ENCODE results near the gene TMEM72.

Gene TMEM72

GRCh38 chr10:44975431-44976331, 64.5 kb downstream of the TMEM72 start:
- peak overlapping the region; percentile 55 for H3K4me3 ChIP-seq (ENCODE audit: low read length)
- no peaks in the 10 kb centered on the region for H3K36me3 ChIP-seq (ENCODE audit: control insufficient read depth, low read depth, low read length)
- no peaks in the 10 kb centered on the region for H3K9me3 ChIP-seq (ENCODE audit: control insufficient read depth, low read depth, low read length)
- H3K9ac ChIP-seq (ENCODE audit: low read length), result no peak overlapping the region
- no peak overlapping the region for H3K27ac ChIP-seq (ENCODE audit: low read length)
- H3K27me3 ChIP-seq (ENCODE audit: control insufficient read depth, insufficient read depth, low read length), result no peaks in the 10 kb centered on the region
- peaks cover 62% of the 10 kb centered on the region for H3K4me1 ChIP-seq (ENCODE audit: control insufficient read depth, low read depth, low read length)

GRCh38 chr10:44976352-44977198, 65.4 kb downstream of the TMEM72 start:
- H3K27ac ChIP-seq (ENCODE audit: low read length), result no peak overlapping the region
- H3K27me3 ChIP-seq (ENCODE audit: control insufficient read depth, insufficient read depth, low read length), result no peaks in the 10 kb centered on the region
- no peak overlapping the region for H3K4me3 ChIP-seq (ENCODE audit: low read length)
- peaks cover 67% of the 10 kb centered on the region for H3K4me1 ChIP-seq (ENCODE audit: control insufficient read depth, low read depth, low read length)
- no peaks in the 10 kb centered on the region for H3K36me3 ChIP-seq (ENCODE audit: control insufficient read depth, low read depth, low read length)
- H3K9me3 ChIP-seq (ENCODE audit: control insufficient read depth, low read depth, low read length), result no peaks in the 10 kb centered on the region
- H3K9ac ChIP-seq (ENCODE audit: low read length), result no peak overlapping the region

DNA sequence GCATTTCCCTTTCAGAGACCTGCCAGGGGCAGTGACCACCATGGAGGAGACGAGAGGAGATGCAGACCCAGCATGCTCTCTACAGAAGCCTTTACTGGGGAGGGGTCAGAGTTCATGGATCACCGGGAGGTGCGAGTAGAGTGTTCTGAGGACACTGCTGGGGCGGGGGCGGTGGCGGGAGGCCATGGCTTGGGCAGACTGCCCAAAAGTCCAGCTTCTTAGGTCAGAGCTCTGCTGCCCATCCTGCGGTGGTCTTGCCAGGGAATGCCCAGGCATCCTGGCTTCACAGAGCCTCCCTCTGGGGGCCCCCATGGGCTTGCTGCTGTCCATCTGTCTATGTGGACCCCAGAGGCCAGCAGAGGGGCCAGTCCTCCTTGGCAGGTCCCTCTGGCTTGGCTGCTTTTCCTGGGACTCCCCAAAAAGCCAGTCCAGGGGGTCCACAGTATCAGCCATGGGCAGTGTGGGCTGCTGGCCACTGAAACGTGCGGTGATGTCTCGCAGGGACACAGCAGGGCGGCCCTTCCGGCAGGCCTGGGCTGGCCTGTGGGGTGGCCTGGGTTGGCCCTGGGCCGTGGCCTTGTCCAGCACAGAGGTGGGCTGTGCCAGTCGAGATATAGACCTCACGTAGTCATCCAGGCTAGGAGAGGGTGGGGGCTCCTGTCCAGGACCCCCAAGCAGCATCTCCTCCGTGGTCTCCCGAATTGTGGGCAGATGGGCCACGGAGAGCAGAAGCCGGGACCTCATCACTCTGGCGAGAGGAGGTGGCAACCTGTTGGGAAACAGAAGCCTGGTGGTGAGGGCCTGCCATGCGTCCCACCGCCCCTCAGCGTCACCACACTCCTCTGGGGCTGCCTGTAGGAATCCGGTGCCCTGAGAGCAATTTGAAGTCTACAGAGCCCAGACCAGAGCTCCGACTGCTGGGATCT, 66.4 kb downstream of the TMEM72 start:
- H3K4me1 ChIP-seq (ENCODE audit: control insufficient read depth, low read depth, low read length), result peaks cover 67% of the 10 kb centered on the region

DNA sequence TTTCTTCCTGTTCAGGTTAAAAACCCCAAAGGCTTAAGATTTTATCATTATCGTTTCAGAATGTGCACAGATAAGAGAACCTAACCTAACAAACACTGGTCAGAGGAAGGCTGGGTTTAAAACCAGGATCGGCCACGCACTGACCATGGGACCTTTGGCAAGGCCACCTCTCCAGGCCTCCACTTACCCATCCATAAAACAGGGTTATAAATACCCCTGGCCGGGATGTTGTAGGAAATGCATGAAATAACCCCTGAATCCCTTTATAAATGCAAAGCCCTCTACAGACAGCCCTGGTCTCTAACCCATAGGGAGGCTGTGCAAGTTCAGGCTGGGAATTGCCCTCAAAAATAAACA, 67.1 kb downstream of the TMEM72 start:
- H3K4me1 ChIP-seq (ENCODE audit: control insufficient read depth, low read depth, low read length), result peaks cover 63% of the 10 kb centered on the region

More for the DNA sequence above, 66.4 kb downstream of the TMEM72 start:
- H3K9ac ChIP-seq (ENCODE audit: low read length), result no peak overlapping the region
- no peaks in the 10 kb centered on the region for H3K27me3 ChIP-seq (ENCODE audit: control insufficient read depth, insufficient read depth, low read length)
- H3K9me3 ChIP-seq (ENCODE audit: control insufficient read depth, low read depth, low read length), result no peaks in the 10 kb centered on the region
- peak overlapping the region; percentile 8 for H3K4me3 ChIP-seq (ENCODE audit: low read length)
- H3K27ac ChIP-seq (ENCODE audit: low read length), result no peak overlapping the region
- H3K36me3 ChIP-seq (ENCODE audit: control insufficient read depth, low read depth, low read length), result no peaks in the 10 kb centered on the region

DNA sequence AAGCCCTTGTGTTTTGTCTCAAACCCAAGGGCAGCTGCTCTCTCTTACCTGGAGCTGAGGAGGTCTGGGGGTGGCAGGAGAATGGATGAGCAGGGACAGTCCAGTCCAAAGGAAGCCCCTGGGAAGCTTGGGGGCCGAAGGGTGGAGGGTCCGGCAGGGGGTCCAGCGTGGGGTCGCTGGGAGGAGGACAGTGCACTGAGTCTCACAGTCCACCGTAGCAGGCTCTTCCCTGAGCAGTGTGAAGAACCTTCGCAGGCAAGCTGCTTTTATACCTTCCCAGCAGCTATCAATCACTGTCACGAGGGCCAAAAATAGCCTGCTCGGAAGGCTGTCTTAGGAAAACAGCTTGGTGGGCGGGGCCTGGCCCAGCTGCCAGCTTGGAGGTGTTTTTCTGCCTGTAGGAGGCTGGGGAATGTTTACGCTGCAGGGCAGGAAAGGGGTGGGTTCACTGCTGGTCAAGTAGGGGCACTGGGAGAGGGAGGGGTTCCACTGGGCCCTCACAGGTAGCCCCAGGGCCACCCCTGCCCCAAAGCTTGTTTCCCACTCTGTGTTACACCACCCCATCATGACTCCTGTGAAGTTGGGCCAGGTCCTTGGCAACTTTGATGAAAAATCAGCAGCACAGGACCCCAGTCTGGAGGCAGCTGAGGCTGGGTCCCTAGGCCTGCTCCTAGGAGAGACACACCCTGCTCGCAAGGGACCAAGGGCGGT, 67.6 kb downstream of the TMEM72 start, which contains the start of gene DEPP1:
Gene DEPP1, minus strand, starts transcription at position 240 of the 711 bp plus-strand sequence. CDS start 779 bp downstream, outside the sequence.
- no peak within 1 kb of the TSS for H3K9ac ChIP-seq (ENCODE audit: low read length)
- H3K36me3 ChIP-seq (ENCODE audit: control insufficient read depth, low read depth, low read length), result no peaks in the 10 kb centered on the region
- H3K4me3 ChIP-seq (ENCODE audit: low read length), result peak within 1 kb of the TSS; percentile 46
- no peaks in the 10 kb centered on the region for H3K9me3 ChIP-seq (ENCODE audit: control insufficient read depth, low read depth, low read length)
- peaks cover 58% of the 10 kb centered on the region for H3K4me1 ChIP-seq (ENCODE audit: control insufficient read depth, low read depth, low read length)
- H3K27me3 ChIP-seq (ENCODE audit: control insufficient read depth, insufficient read depth, low read length), result no peaks in the 10 kb centered on the region
- no peak within 1 kb of the TSS for H3K27ac ChIP-seq (ENCODE audit: low read length)

More for the DNA sequence above, 67.1 kb downstream of the TMEM72 start:
- no peaks in the 10 kb centered on the region for H3K9me3 ChIP-seq (ENCODE audit: control insufficient read depth, low read depth, low read length)
- H3K36me3 ChIP-seq (ENCODE audit: control insufficient read depth, low read depth, low read length), result no peaks in the 10 kb centered on the region
- no peak overlapping the region for H3K27ac ChIP-seq (ENCODE audit: low read length)
- peak overlapping the region; percentile 46 for H3K4me3 ChIP-seq (ENCODE audit: low read length)
- no peaks in the 10 kb centered on the region for H3K27me3 ChIP-seq (ENCODE audit: control insufficient read depth, insufficient read depth, low read length)
- H3K9ac ChIP-seq (ENCODE audit: low read length), result no peak overlapping the region

GRCh38 chr10:44979281-44980191, 68.4 kb downstream of the TMEM72 start:
- H3K9me3 ChIP-seq (ENCODE audit: control insufficient read depth, low read depth, low read length), result no peaks in the 10 kb centered on the region
- peak overlapping the region; percentile 9 for H3K4me3 ChIP-seq (ENCODE audit: low read length)
- H3K36me3 ChIP-seq (ENCODE audit: control insufficient read depth, low read depth, low read length), result no peaks in the 10 kb centered on the region
- H3K27ac ChIP-seq (ENCODE audit: low read length), result no peak overlapping the region
- H3K4me1 ChIP-seq (ENCODE audit: control insufficient read depth, low read depth, low read length), result peaks cover 50% of the 10 kb centered on the region
- no peaks in the 10 kb centered on the region for H3K27me3 ChIP-seq (ENCODE audit: control insufficient read depth, insufficient read depth, low read length)
- H3K9ac ChIP-seq (ENCODE audit: low read length), result no peak overlapping the region

- Histone ChIP-seq H3K36me3 (ENCODE audit: control insufficient read depth, low read depth, low read length) (no peaks in the 10 kb centered on the region), H3K9me3 (ENCODE audit: control insufficient read depth, low read depth, low read length) (no peaks in the 10 kb centered on the region), H3K4me1 (ENCODE audit: control insufficient read depth, low read depth, low read length) (peaks cover 50% of the 10 kb centered on the region), H3K9ac (ENCODE audit: low read length) (no peak overlapping the region), H3K4me3 (ENCODE audit: low read length) (peak overlapping the region; percentile 9), H3K27me3 (ENCODE audit: control insufficient read depth, insufficient read depth, low read length) (no peaks in the 10 kb centered on the region), H3K27ac (ENCODE audit: low read length) (no peak overlapping the region)
These were observed 69.4 kb downstream of the TMEM72 start for GRCh38 chr10:44980309-44981171.

DNA sequence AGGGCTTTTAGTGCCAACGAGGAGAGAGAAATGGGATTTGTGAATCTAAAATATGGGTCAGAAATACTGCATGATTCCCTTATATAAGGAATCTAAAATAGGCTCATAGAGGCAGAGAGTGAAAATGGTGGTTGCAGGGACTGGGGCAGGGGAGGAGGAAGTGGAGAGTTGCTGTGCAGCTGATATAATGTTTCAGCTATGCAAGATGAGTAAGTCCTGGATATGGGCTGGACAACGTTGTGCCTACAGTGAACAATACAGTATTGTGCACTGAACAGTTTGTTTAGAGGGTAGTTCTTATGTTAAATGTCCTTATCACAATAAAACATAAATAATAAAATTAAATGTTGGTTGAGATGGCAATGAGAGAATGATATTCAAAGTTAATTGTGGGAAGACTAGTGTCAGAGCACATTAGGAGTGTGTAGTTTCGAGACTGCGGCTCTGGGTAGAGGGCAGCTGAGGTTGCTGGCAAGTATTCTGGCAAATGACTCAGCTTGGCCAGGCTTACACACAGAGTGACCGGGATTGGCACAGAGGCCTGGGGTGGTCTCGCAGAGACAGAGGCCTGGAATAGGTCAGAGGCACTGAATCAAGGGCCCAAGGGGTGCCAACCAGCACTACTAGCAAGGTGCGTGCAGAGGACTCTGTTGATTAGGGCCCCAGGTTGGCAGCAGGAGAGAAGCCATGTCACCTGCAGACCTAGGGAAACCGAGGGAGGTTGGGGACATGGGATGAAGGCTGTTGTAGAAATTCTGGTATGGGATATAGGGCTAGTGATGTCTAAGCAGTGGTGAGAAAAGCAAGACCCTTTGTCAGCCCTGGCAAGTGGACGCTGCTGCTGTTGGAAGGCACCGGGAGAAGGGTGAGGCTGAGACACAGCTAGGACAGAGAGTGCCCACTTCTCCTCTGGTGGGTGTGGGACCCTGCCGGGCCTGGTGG, 70.3 kb downstream of the TMEM72 start:
- Histone ChIP-seq H3K27ac (ENCODE audit: low read length) (no peak overlapping the region), H3K36me3 (ENCODE audit: control insufficient read depth, low read depth, low read length) (no peaks in the 10 kb centered on the region), H3K4me3 (ENCODE audit: low read length) (no peak overlapping the region), H3K27me3 (ENCODE audit: control insufficient read depth, insufficient read depth, low read length) (no peaks in the 10 kb centered on the region), H3K9ac (ENCODE audit: low read length) (no peak overlapping the region), H3K9me3 (ENCODE audit: control insufficient read depth, low read depth, low read length) (no peaks in the 10 kb centered on the region), H3K4me1 (ENCODE audit: control insufficient read depth, low read depth, low read length) (peaks cover 50% of the 10 kb centered on the region)

DNA sequence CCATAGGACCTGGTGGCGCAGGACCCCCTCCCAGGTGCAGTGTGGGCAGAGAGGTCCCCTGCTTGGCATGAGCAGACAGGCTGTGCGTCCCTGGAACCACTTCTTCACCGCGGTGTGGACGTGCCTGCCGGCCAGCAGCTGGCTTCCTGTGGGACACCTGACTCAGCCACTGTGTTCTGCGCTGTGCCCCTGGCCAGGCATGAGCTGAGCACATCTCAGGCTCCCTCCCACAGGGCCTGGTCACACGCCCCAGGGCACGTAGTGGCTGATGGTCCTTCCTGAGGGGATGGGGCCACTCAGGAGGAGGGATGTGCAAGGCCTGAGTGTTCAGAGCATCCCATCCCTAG, 71.0 kb downstream of the TMEM72 start:
- no peak overlapping the region for H3K9ac ChIP-seq (ENCODE audit: low read length)
- peaks cover 53% of the 10 kb centered on the region for H3K4me1 ChIP-seq (ENCODE audit: control insufficient read depth, low read depth, low read length)
- H3K27me3 ChIP-seq (ENCODE audit: control insufficient read depth, insufficient read depth, low read length), result no peaks in the 10 kb centered on the region
- no peak overlapping the region for H3K4me3 ChIP-seq (ENCODE audit: low read length)
- no peak overlapping the region for H3K27ac ChIP-seq (ENCODE audit: low read length)
- no peaks in the 10 kb centered on the region for H3K9me3 ChIP-seq (ENCODE audit: control insufficient read depth, low read depth, low read length)
- no peaks in the 10 kb centered on the region for H3K36me3 ChIP-seq (ENCODE audit: control insufficient read depth, low read depth, low read length)

All from iPS-18a (cell line).